Renal cortex interstitium (tissue), 11 donors: Measurements from ENCODE around the gene ACYP2. TPM values are rescaled to one million over a fixed set of nuclear protein-coding genes. Genes with fewer than 3 reads are reported as not detected.
"Not testable (repeated sequence)": the region's sequence is repeated elsewhere in the genome, so short reads cannot be mapped to it uniquely, and the experiment has no call there.

Source experiments
- DNase-seq, 11 donors: peaks; one replicate each; pipeline ENCODE4 v3.0.0-alpha.2; 2013; ENCODE audit warnings: low read depth in 9 of 11, low spot score in 4 of 11; ENCODE audit errors: extremely low read depth in 1 of 11
- polyA plus RNA-seq, 3 donors: library from polyadenylated mRNA; unstranded; fragments of 120-200 nt; gene quantifications; one replicate each; pipeline ENCODE4 v1.2.1, GENCODE V29; 2013; ENCODE audit not compliant: insufficient read length in 3 of 3

Gene ACYP2
- polyA plus RNA-seq, 3 donors: 16.7 to 20.8 (median 19.8) TPM

- no peak for DNase-seq
These were observed 134.2 kb downstream of the ACYP2 start for GRCh38 chr2:54249629-54250028.

- no peak for DNase-seq
These were observed 138.8 kb downstream of the ACYP2 start for GRCh38 chr2:54254180-54254579.

GRCh38 chr2:54255230-54256090 is 140.0 kb downstream of the ACYP2 start:
- no peak for DNase-seq

GRCh38 chr2:54256091-54256694 is 140.8 kb downstream of the ACYP2 start, which contains the start of gene TSPYL6:
Gene TSPYL6, minus strand, starts transcription at chr2:54256229. Its CDS starts 78 bp downstream, at chr2:54256151.
- no peak for DNase-seq

- no peak for DNase-seq
These were observed 142.8 kb downstream of the ACYP2 start for GRCh38 chr2:54258166-54258565.

- DNase-seq: no peak
These were observed 144.2 kb downstream of the ACYP2 start for GRCh38 chr2:54259413-54260240.

GRCh38 chr2:54260241-54260595 is 144.8 kb downstream of the ACYP2 start:
- DNase-seq: no peak

- no peak for DNase-seq
These were observed 146.1 kb downstream of the ACYP2 start for GRCh38 chr2:54261537-54261936.

- DNase-seq: no peak
These were observed 146.8 kb downstream of the ACYP2 start for GRCh38 chr2:54262015-54262765.

GRCh38 chr2:54265081-54265480 is 149.7 kb downstream of the ACYP2 start:
- DNase-seq: not testable (repeated sequence)

- no peak for DNase-seq
These were observed 152.2 kb downstream of the ACYP2 start for GRCh38 chr2:54267577-54267976.

- DNase-seq: no peak
These were observed 155.8 kb downstream of the ACYP2 start for GRCh38 chr2:54271189-54271588.

- DNase-seq: no peak
These were observed 156.6 kb downstream of the ACYP2 start for GRCh38 chr2:54271843-54272627.

- no peak for DNase-seq
These were observed 159.4 kb downstream of the ACYP2 start for GRCh38 chr2:54274781-54275242.

- DNase-seq: no peak
These were observed 160.1 kb downstream of the ACYP2 start for GRCh38 chr2:54275541-54275940.

GRCh38 chr2:54279385-54279784 is 164.0 kb downstream of the ACYP2 start:
- DNase-seq: no peak

GRCh38 chr2:54284826-54285225 is 169.4 kb downstream of the ACYP2 start:
- peak in 2 of 11 donors; percentile 7 to 24 for DNase-seq

GRCh38 chr2:54285451-54285850 is 170.0 kb downstream of the ACYP2 start:
- DNase-seq: no peak
